GM18526 (cell line): ENCODE measurements around the gene RAB34.

ENCODE experiments used
- POLR2A ChIP-seq: IDR thresholded peaks from 3 replicates; pipeline ENCODE4 v1.6.1; 2011; ENCODE audit not compliant: insufficient read length; ENCODE audit errors: extremely low read depth

Gene RAB34

DNA sequence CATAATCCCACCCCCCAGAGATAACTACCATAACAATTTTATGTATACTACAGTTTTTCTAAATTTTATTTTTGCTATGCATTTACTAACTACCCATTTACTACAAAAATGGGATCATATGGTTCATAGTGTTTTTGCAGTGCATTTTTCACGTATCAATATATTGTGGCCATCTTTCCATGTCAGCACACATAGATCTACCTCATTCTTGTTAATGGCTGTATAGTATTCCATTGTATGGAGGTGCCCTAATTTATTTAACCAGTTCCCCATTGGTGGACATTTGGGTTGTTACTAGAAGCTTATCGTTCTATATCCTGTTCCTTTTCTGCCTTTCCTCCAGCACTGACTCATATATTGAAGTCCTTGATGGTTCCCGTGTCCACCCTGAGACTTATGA lies 28.7 kb downstream of the RAB34 start:
- no peak for TF ChIP-seq POLR2A

DNA sequence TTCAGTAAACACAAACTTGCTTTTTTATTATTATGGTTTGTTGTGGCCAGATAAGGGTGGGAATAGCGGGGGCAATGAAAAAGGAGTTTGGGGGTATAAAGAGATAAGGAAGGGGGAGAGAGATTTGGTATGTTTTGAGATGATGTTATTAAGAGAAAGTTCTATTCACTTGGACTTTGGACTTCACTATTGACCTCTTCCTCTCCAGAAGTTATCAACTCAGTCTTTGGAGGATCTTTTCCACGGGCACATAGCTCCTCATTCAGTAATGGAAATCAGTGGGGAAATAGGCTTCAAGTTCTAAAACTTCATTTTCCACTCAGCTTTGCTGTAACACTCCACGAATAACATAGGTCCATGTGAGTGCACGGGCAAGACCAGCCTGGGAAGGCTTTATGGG lies 29.2 kb downstream of the RAB34 start:
- TF ChIP-seq POLR2A = no peak

- no peak for TF ChIP-seq POLR2A
Observed at GRCh38 chr17:28686296-28686695, 31.4 kb downstream of the RAB34 start.

- TF ChIP-seq POLR2A = no peak
Observed at GRCh38 chr17:28685366-28685765, 32.3 kb downstream of the RAB34 start.

GRCh38 chr17:28684963-28685362 lies 32.7 kb downstream of the RAB34 start:
- TF ChIP-seq POLR2A = no peak

GRCh38 chr17:28682655-28683054 lies 35.0 kb downstream of the RAB34 start:
- no peak for TF ChIP-seq POLR2A

GRCh38 chr17:28675980-28676379 lies 41.7 kb downstream of the RAB34 start:
- TF ChIP-seq POLR2A = no peak

DNA sequence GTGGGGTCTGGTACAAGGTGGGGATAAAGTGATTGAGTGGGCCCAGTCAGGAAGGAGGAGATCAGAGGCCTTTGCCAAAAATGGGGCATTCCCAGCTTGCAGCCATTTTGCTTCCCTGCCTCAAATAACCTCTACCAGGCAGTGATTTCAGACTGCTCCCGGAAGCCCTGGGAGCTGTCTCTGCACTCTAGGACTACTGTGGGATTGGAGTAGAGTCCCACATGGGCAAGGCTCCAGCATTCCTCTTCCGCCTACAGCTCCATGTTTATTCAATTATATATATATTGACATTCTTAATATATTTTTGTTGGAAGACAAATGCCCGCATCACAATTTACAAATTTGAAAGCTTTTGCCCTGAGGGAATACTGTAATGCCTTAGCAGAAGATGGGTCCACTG lies 42.2 kb downstream of the RAB34 start:
- no peak for TF ChIP-seq POLR2A

- TF ChIP-seq POLR2A = no peak
Observed at GRCh38 chr17:28669918-28670317, 47.8 kb downstream of the RAB34 start.

DNA sequence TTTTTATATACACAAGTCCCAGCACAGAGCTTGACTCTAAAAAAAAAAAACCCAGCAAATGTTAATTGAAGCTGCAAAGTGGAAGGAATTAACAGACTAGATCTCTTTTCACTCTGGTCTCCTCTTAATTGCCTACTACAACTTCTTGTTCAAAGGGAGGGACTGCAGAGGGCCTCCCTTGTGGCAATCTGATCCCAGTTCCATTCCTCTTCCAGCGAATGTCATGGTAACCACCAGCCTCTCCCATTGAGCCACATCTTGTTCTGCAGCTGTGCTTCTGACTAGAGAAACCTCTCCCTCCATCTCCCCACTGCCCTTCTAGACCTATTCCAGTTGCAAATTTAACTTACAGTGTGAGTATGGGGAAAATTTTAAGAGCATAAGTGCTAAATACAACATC lies 49.8 kb downstream of the RAB34 start:
- TF ChIP-seq POLR2A = no peak

- TF ChIP-seq POLR2A = no peak
Observed at GRCh38 chr17:28665994-28666393, 51.7 kb downstream of the RAB34 start.
